ENCODE measurements around the gene STT3A. TPM values are rescaled to one million over a fixed set of nuclear protein-coding genes. Genes with fewer than 3 reads are reported as not detected.

The STT3A gene
- total RNA-seq, 1 donor from 2014 or later = 252 TPM

- no peaks in the 10 kb centered on the region for H3K9me3 Mint-ChIP-seq (ENCODE audit: low read depth)
- TF ChIP-seq CTCF (IDR thresholded peaks at IDR 0.05) = no peak
- peaks cover 40% of the 10 kb centered on the region for H3K36me3 Mint-ChIP-seq (ENCODE audit: low read depth)
- DNase-seq (ENCODE audit: low spot score) = no peak
- no peak overlapping the region for H3K4me3 Mint-ChIP-seq (ENCODE audit: unreplicated experiment)
- H3K27me3 Mint-ChIP-seq (ENCODE audit: low read depth) = no peaks in the 10 kb centered on the region
- H3K27ac Mint-ChIP-seq (ENCODE audit: unreplicated experiment) = peak overlapping the region; percentile 22
- H3K4me1 Mint-ChIP-seq (ENCODE audit: low read depth) = peaks cover 29% of the 10 kb centered on the region
Observed at GRCh38 chr11:125600663-125601062, 8.0 kb downstream of the STT3A start.

GRCh38 chr11:125603207-125603606, 10.6 kb downstream of the STT3A start:
- H3K9me3 Mint-ChIP-seq (ENCODE audit: low read depth) = no peaks in the 10 kb centered on the region
- H3K27ac Mint-ChIP-seq (ENCODE audit: unreplicated experiment) = peak overlapping the region; percentile 93
- DNase-seq (ENCODE audit: low spot score) = no peak
- H3K4me1 Mint-ChIP-seq (ENCODE audit: low read depth) = peaks cover 24% of the 10 kb centered on the region
- no peak overlapping the region for H3K4me3 Mint-ChIP-seq (ENCODE audit: unreplicated experiment)
- H3K27me3 Mint-ChIP-seq (ENCODE audit: low read depth) = no peaks in the 10 kb centered on the region
- no peak for TF ChIP-seq CTCF (IDR thresholded peaks at IDR 0.05)
- peaks cover 45% of the 10 kb centered on the region for H3K36me3 Mint-ChIP-seq (ENCODE audit: low read depth)

- Mint-ChIP-seq H3K4me1 (ENCODE audit: low read depth) (peaks cover 24% of the 10 kb centered on the region), H3K36me3 (ENCODE audit: low read depth) (peaks cover 53% of the 10 kb centered on the region), H3K27me3 (ENCODE audit: low read depth) (no peaks in the 10 kb centered on the region), H3K9me3 (ENCODE audit: low read depth) (no peaks in the 10 kb centered on the region), H3K27ac (ENCODE audit: unreplicated experiment) (no peak overlapping the region), H3K4me3 (ENCODE audit: unreplicated experiment) (no peak overlapping the region)
- TF ChIP-seq CTCF (IDR thresholded peaks at IDR 0.05) = no peak
- no peak for DNase-seq (ENCODE audit: low spot score)
Observed at GRCh38 chr11:125605417-125605816, 12.8 kb downstream of the STT3A start.

- Mint-ChIP-seq H3K4me3 (ENCODE audit: unreplicated experiment) (no peak overlapping the region), H3K4me1 (ENCODE audit: low read depth) (no peaks in the 10 kb centered on the region), H3K9me3 (ENCODE audit: low read depth) (no peaks in the 10 kb centered on the region), H3K36me3 (ENCODE audit: low read depth) (peaks cover 63% of the 10 kb centered on the region), H3K27ac (ENCODE audit: unreplicated experiment) (no peak overlapping the region), H3K27me3 (ENCODE audit: low read depth) (no peaks in the 10 kb centered on the region)
- no peak for TF ChIP-seq CTCF (IDR thresholded peaks at IDR 0.05)
- DNase-seq (ENCODE audit: low spot score) = no peak
Observed at GRCh38 chr11:125609545-125609944, 16.9 kb downstream of the STT3A start.

- no peak for TF ChIP-seq CTCF (IDR thresholded peaks at IDR 0.05)
- Mint-ChIP-seq H3K27me3 (ENCODE audit: low read depth) (no peaks in the 10 kb centered on the region), H3K4me1 (ENCODE audit: low read depth) (peaks cover 24% of the 10 kb centered on the region), H3K27ac (ENCODE audit: unreplicated experiment) (peak overlapping the region; percentile 66), H3K36me3 (ENCODE audit: low read depth) (peaks cover 30% of the 10 kb centered on the region), H3K9me3 (ENCODE audit: low read depth) (no peaks in the 10 kb centered on the region), H3K4me3 (ENCODE audit: unreplicated experiment) (no peak overlapping the region)
- DNase-seq (ENCODE audit: low spot score) = no peak
Observed at GRCh38 chr11:125618383-125618782, 25.7 kb downstream of the STT3A start.

Data from chondrocyte (in vitro differentiated cells).